RPMI7951 (cell line): ENCODE results near the gene COX8C. TPM values are rescaled to one million over a fixed set of nuclear protein-coding genes. Genes with fewer than 3 reads are reported as not detected.
"Not testable (repeated sequence)": the region's sequence is repeated elsewhere in the genome, so short reads cannot be mapped to it uniquely, and the experiment has no call there.

Source experiments
- DNase-seq: peaks from one replicate; pipeline ENCODE4 v3.0.0-alpha.2; 2012; ENCODE audit warnings: low read depth
- total RNA-seq: library from RNA; depleted of rRNA; stranded (reverse); fragments of >200 nt; shearing (Covaris generic); gene quantifications from 2 replicates; pipeline ENCODE4 v1.2.3, GENCODE V29; 2014; rRNA removed

Gene COX8C
- total RNA-seq, 1 experiment from 2014 or later = not detected

- DNase-seq = no peak
Observed at GRCh38 chr14:93369713-93370266, 22.8 kb downstream of the COX8C start.

- no peak for DNase-seq
Observed at GRCh38 chr14:93375673-93376156, 28.7 kb downstream of the COX8C start.

GRCh38 chr14:93379831-93380230 lies 32.8 kb downstream of the COX8C start:
- no peak for DNase-seq

- DNase-seq = no peak
Observed at GRCh38 chr14:93381644-93382043, 34.7 kb downstream of the COX8C start.

- not testable (repeated sequence) for DNase-seq
Observed at GRCh38 chr14:93384256-93384655, 37.3 kb downstream of the COX8C start.

- no peak for DNase-seq
Observed at GRCh38 chr14:93395231-93395630, 48.2 kb downstream of the COX8C start.

- no peak for DNase-seq
Observed at GRCh38 chr14:93396456-93396855, 49.5 kb downstream of the COX8C start.

Other genes with a start within 250 kb of the COX8C start
- 7.7 and 14.0 TPM in 2 replicates for gene ITPK1, start 231.3 kb upstream of the COX8C start, total RNA-seq
- 6.5 and 9.3 TPM in 2 replicates for gene MOAP1, start 162.3 kb upstream of the COX8C start, total RNA-seq
- 10.2 and 15.4 TPM in 2 replicates for gene LYSET, start 161.9 kb upstream of the COX8C start, total RNA-seq
- gene GON7, start 140.1 kb upstream of the COX8C start, total RNA-seq = 35.4 and 49.2 TPM in 2 replicates
- gene UBR7, start 139.9 kb upstream of the COX8C start, total RNA-seq = 59.6 and 71.9 TPM in 2 replicates
- 9.5 and 11.3 TPM in 2 replicates for gene BTBD7, start 14.1 kb upstream of the COX8C start, total RNA-seq
- gene UNC79, start 83.8 kb downstream of the COX8C start, total RNA-seq = under 0.01 TPM in 1 of 2 replicates, not detected in the other